Neural cell (in vitro differentiated cells): ENCODE results near the gene RFC2. TPM values are rescaled to one million over a fixed set of nuclear protein-coding genes. Genes with fewer than 3 reads are reported as not detected.
"Not testable (repeated sequence)": the region's sequence is repeated elsewhere in the genome, so short reads cannot be mapped to it uniquely, and the experiment has no call there.

ENCODE experiments used
- H2AFZ ChIP-seq: fragments of 200-600, 300-800 bp; sonication (generic), shearing (Covaris generic); 2 replicates; pipeline ENCODE4 v1.6.0; 2014; ENCODE audit warnings: low read depth, mild to moderate bottlenecking, antibody characterized with exemption, low read length, moderate library complexity
- H3F3A ChIP-seq: fragments of 200-600 bp; shearing (Covaris generic); 2 replicates; pipeline ENCODE4 v1.6.1; 2016; ENCODE audit warnings: mild to moderate bottlenecking, moderate library complexity, mixed read lengths, antibody characterized with exemption, low read length; ENCODE audit not compliant: insufficient read depth, poor library complexity, severe bottlenecking
- H3K27ac ChIP-seq: fragments of 200-600, 300-800 bp; sonication (generic), shearing (Covaris generic); 2 replicates; pipeline ENCODE4 v1.5.1; 2014; ENCODE audit warnings: mild to moderate bottlenecking, low read length, moderate library complexity
- H3K27me3 ChIP-seq: fragments of 300-800, 200-600 bp; sonication (generic), shearing (Covaris generic); 2 replicates; pipeline ENCODE4 v1.6.0; 2014; ENCODE audit warnings: mild to moderate bottlenecking, low read depth, low read length, moderate library complexity; ENCODE audit not compliant: insufficient read depth
- H3K36me3 ChIP-seq: fragments of 300-800, 200-600 bp; sonication (generic), shearing (Covaris generic); 2 replicates; pipeline ENCODE4 v1.5.1; 2014; ENCODE audit warnings: mild to moderate bottlenecking, antibody characterized with exemption, low read length, moderate library complexity; ENCODE audit not compliant: insufficient read depth
- H3K4me2 ChIP-seq: fragments of 300-800, 200-600 bp; sonication (generic), shearing (Covaris generic); 2 replicates; pipeline ENCODE4 v1.6.0; 2014; ENCODE audit warnings: mild to moderate bottlenecking, low read length
- H3K4me3 ChIP-seq: fragments of 300-800, 200-600 bp; sonication (generic), shearing (Covaris generic); 2 replicates; pipeline ENCODE4 v1.5.1; 2014; ENCODE audit warnings: mild to moderate bottlenecking, low read length, moderate library complexity
- H3K79me2 ChIP-seq: fragments of 200-600 bp; shearing (Covaris generic); replicated peaks from 2 replicates; pipeline ENCODE4 v1.6.0; 2014; ENCODE audit warnings: mild to moderate bottlenecking, low read length, moderate library complexity; ENCODE audit not compliant: insufficient read depth
- H3K9ac ChIP-seq: fragments of 300-800, 200-600 bp; sonication (generic), shearing (Covaris generic); 2 replicates; pipeline ENCODE4 v1.6.1; 2016; ENCODE audit warnings: mild to moderate bottlenecking, low read length, mixed read lengths
- H3K9me2 ChIP-seq: fragments of 200-600 bp; shearing (Covaris generic); 2 replicates; pipeline ENCODE4 v1.6.1; 2016; ENCODE audit warnings: mild to moderate bottlenecking, low read length, mixed read lengths; ENCODE audit not compliant: insufficient read depth
- H3K9me3 ChIP-seq: fragments of 200-600, 300-800 bp; sonication (generic), shearing (Covaris generic); 2 replicates; pipeline ENCODE4 v1.6.1; 2016; ENCODE audit warnings: mild to moderate bottlenecking, mixed run types, low read length, moderate library complexity, mixed read lengths
- H4K20me1 ChIP-seq: fragments of 200-600 bp; shearing (Covaris generic); 2 replicates; pipeline ENCODE4 v1.6.1; 2016; ENCODE audit warnings: mild to moderate bottlenecking, mixed run types; ENCODE audit not compliant: insufficient read depth
- CTCF ChIP-seq: fragments of 450-650 bp; IDR thresholded peaks from 2 replicates; pipeline ENCODE4 v1.5.1; 2014; ENCODE audit warnings: antibody characterized with exemption, mild to moderate bottlenecking, moderate library complexity; ENCODE audit not compliant: poor library complexity, severe bottlenecking
- EP300 ChIP-seq: fragments of 450-650 bp; conservative IDR thresholded peaks from 2 replicates; pipeline ENCODE4 v1.6.1; 2014; ENCODE audit warnings: antibody characterized with exemption, mild to moderate bottlenecking, moderate library complexity; ENCODE audit not compliant: poor library complexity, severe bottlenecking
- EZH2 ChIP-seq: fragments of 200-600, 300-800 bp; shearing (Covaris generic), sonication (generic); IDR thresholded peaks from 2 replicates; pipeline ENCODE4 v1.6.1; 2014; ENCODE audit warnings: antibody characterized with exemption, low read length, borderline replicate concordance, mild to moderate bottlenecking; ENCODE audit not compliant: insufficient read depth, poor library complexity, severe bottlenecking
- MXI1 ChIP-seq: fragments of 450-650 bp; conservative IDR thresholded peaks from 2 replicates; pipeline ENCODE4 v1.6.1; 2014; ENCODE audit warnings: antibody characterized with exemption, mild to moderate bottlenecking; ENCODE audit not compliant: poor library complexity, severe bottlenecking
- POLR2AphosphoS5 ChIP-seq: IDR thresholded peaks from 2 replicates; pipeline ENCODE4 v1.6.1; 2012
- RAD21 ChIP-seq: fragments of 450-650 bp; conservative IDR thresholded peaks from 2 replicates; pipeline ENCODE4 v1.6.1; 2014; ENCODE audit warnings: antibody characterized with exemption, mild to moderate bottlenecking, moderate library complexity
- REST ChIP-seq: IDR thresholded peaks from 2 replicates; pipeline ENCODE4 v1.6.1; 2012; ENCODE audit warnings: borderline replicate concordance
- SMC3 ChIP-seq: fragments of 450-650 bp; conservative IDR thresholded peaks from 2 replicates; pipeline ENCODE4 v1.6.1; 2014; ENCODE audit warnings: antibody characterized with exemption, mild to moderate bottlenecking, moderate library complexity; ENCODE audit not compliant: poor library complexity
- TAF1 ChIP-seq: IDR thresholded peaks from 2 replicates; pipeline ENCODE4 v1.6.1; 2012; ENCODE audit warnings: low read depth
- polyA plus RNA-seq: library from polyadenylated mRNA; depleted of rRNA; stranded (reverse); fragments of >200 nt; gene quantifications from 2 replicates; pipeline ENCODE4 v1.2.3, GENCODE V29; 2014

Gene RFC2
- polyA plus RNA-seq, 1 donor from 2014 or later, result 20.9 TPM

- Histone ChIP-seq H3K27me3 (no peaks in the 10 kb centered on the region), H2AFZ (no peak overlapping the region), H4K20me1 (no peaks in the 10 kb centered on the region), H3K9ac (no peak overlapping the region), H3K79me2 (no peaks in the 10 kb centered on the region), H3K9me2 (no peaks in the 10 kb centered on the region), H3K36me3 (no peaks in the 10 kb centered on the region), H3K27ac (no peak overlapping the region), H3K4me2 (no peak overlapping the region), H3K9me3 (no peaks in the 10 kb centered on the region), H3F3A (no peaks in the 10 kb centered on the region), H3K4me3 (no peak overlapping the region)
- TF ChIP-seq TAF1 (no peak), EZH2 (no peak), RAD21 (no peak), MXI1 (no peak), EP300 (no peak), POLR2AphosphoS5 (no peak), SMC3 (no peak), CTCF (no peak), REST (no peak)
Observed at GRCh38 chr7:74212661-74213060, 41.5 kb downstream of the RFC2 start.

- not testable (repeated sequence) for H3F3A ChIP-seq, H3K36me3 ChIP-seq, H3K4me2 ChIP-seq, H3K9me3 ChIP-seq, H3K79me2 ChIP-seq, H3K9ac ChIP-seq, H3K9me2 ChIP-seq, H3K4me3 ChIP-seq, H3K27me3 ChIP-seq, H4K20me1 ChIP-seq, H2AFZ ChIP-seq, H3K27ac ChIP-seq
Observed at GRCh38 chr7:74208241-74208640, 46.0 kb downstream of the RFC2 start.

- H2AFZ ChIP-seq, result no peak overlapping the region
- H3K4me2 ChIP-seq, result no peak overlapping the region
- H3K36me3 ChIP-seq, result no peaks in the 10 kb centered on the region
- H3K79me2 ChIP-seq, result no peaks in the 10 kb centered on the region
- no peaks in the 10 kb centered on the region for H4K20me1 ChIP-seq
- no peaks in the 10 kb centered on the region for H3F3A ChIP-seq
- H3K9ac ChIP-seq, result no peak overlapping the region
- TF ChIP-seq CTCF (no peak), EP300 (no peak)
- no peaks in the 10 kb centered on the region for H3K9me2 ChIP-seq
- no peaks in the 10 kb centered on the region for H3K27me3 ChIP-seq
- no peak overlapping the region for H3K27ac ChIP-seq
- H3K4me3 ChIP-seq, result no peak overlapping the region
- H3K9me3 ChIP-seq, result no peaks in the 10 kb centered on the region
Observed at GRCh38 chr7:74207586-74207985, 46.6 kb downstream of the RFC2 start.
